Effector CD8-positive, alpha-beta T cell (primary cell): Measurements from ENCODE around the gene PROC.

Experiments
- DNase-seq: peaks from one replicate; lab custom pipeline; 2025; lab: John Stamatoyannopoulos, UW

Gene PROC

GRCh38 chr2:127414638-127415592 is 3.3 kb upstream of the PROC start:
- DNase-seq: no peak

- DNase-seq: peak; percentile 62
Observed at GRCh38 chr2:127415593-127416505, 2.4 kb upstream of the PROC start.

GRCh38 chr2:127416506-127417001 is 1.7 kb upstream of the PROC start:
- no peak for DNase-seq

GRCh38 chr2:127417406-127417805 is 821 bp upstream of the PROC start:
- no peak for DNase-seq

- no peak for DNase-seq
Observed at GRCh38 chr2:127419112-127419430, 844 bp downstream of the PROC start.

- DNase-seq: no peak
Observed at GRCh38 chr2:127419448-127420038, 1.3 kb downstream of the PROC start.

GRCh38 chr2:127420039-127420864 is 2.0 kb downstream of the PROC start:
- DNase-seq: no peak

GRCh38 chr2:127421116-127421800 is 3.0 kb downstream of the PROC start:
- no peak for DNase-seq

GRCh38 chr2:127421871-127422558 is 3.8 kb downstream of the PROC start:
- DNase-seq: no peak

- no peak for DNase-seq
Observed at GRCh38 chr2:127422559-127423477, 4.6 kb downstream of the PROC start.

- DNase-seq: no peak
Observed at GRCh38 chr2:127423478-127423843, 5.2 kb downstream of the PROC start.

- DNase-seq: no peak
Observed at GRCh38 chr2:127423880-127424279, 5.7 kb downstream of the PROC start.

- no peak for DNase-seq
Observed at GRCh38 chr2:127424598-127425520, 6.6 kb downstream of the PROC start.

GRCh38 chr2:127425540-127426490 is 7.6 kb downstream of the PROC start:
- no peak for DNase-seq

GRCh38 chr2:127426501-127427354 is 8.5 kb downstream of the PROC start:
- no peak for DNase-seq
